HEK293 (cell line): ENCODE results near the gene GDPD3.

Experiments used
- AEBP2 ChIP-seq: fragments of 450-650 bp; formaldehyde crosslinking; IDR thresholded peaks from 2 replicates; pipeline ENCODE4 v1.5.1; 2016; ENCODE audit warnings: missing biosample characterization, missing genetic modification characterization, borderline replicate concordance
- GLI4 ChIP-seq: fragments of 450-650 bp; formaldehyde crosslinking; IDR thresholded peaks from 2 replicates; pipeline ENCODE4 v1.5.1; 2016; ENCODE audit warnings: missing biosample characterization, missing genetic modification characterization
- PRDM10 ChIP-seq: fragments of 450-650 bp; formaldehyde crosslinking; IDR thresholded peaks from 2 replicates; pipeline ENCODE4 v1.5.1; 2016; ENCODE audit warnings: missing biosample characterization, missing genetic modification characterization
- PRDM4 ChIP-seq: fragments of 450-650 bp; formaldehyde crosslinking; IDR thresholded peaks from 2 replicates; pipeline ENCODE4 v1.5.1; 2017; ENCODE audit warnings: missing biosample characterization, missing genetic modification characterization
- PRDM6 ChIP-seq: fragments of 450-650 bp; formaldehyde crosslinking; IDR thresholded peaks from 2 replicates; pipeline ENCODE4 v1.5.1; 2017; ENCODE audit warnings: missing biosample characterization, missing genetic modification characterization
- REST ChIP-seq: fragments of 450-650 bp; formaldehyde crosslinking; IDR thresholded peaks from 2 replicates; pipeline ENCODE4 v1.5.1; 2016; ENCODE audit warnings: missing biosample characterization, missing genetic modification characterization
- YY2 ChIP-seq: fragments of 450-650 bp; formaldehyde crosslinking; IDR thresholded peaks from 2 replicates; pipeline ENCODE4 v1.5.1; 2016; ENCODE audit warnings: missing biosample characterization, missing genetic modification characterization
- ZBTB7A ChIP-seq: fragments of 450-650 bp; formaldehyde crosslinking; IDR thresholded peaks from 2 replicates; pipeline ENCODE4 v1.5.1; 2016; ENCODE audit warnings: low read depth, missing biosample characterization, missing genetic modification characterization
- ZNF10 ChIP-seq: fragments of 450-650 bp; formaldehyde crosslinking; IDR thresholded peaks from 2 replicates; pipeline ENCODE4 v1.5.1; 2017; ENCODE audit warnings: missing biosample characterization, missing genetic modification characterization
- ZNF114 ChIP-seq: fragments of 450-650 bp; formaldehyde crosslinking; IDR thresholded peaks from 2 replicates; pipeline ENCODE4 v1.5.0; 2017; ENCODE audit warnings: missing biosample characterization, missing genetic modification characterization
- ZNF274 ChIP-seq, 2 experiments: fragments of 200-500 bp in 1 of 2; fragments of 450-650 bp in 1 of 2; sonication (Bioruptor generic) in 1 of 2; formaldehyde crosslinking in 1 of 2; IDR thresholded peaks; 2 replicates each; pipeline versions ENCODE4 v1.5.1 to v1.6.1; 2014 to 2016; ENCODE audit warnings: borderline replicate concordance in 1 of 2, inconsistent platforms in 1 of 2, low read length in 1 of 2, missing biosample characterization in 1 of 2, missing genetic modification characterization in 1 of 2
- ZNF280C ChIP-seq: fragments of 450-650 bp; formaldehyde crosslinking; IDR thresholded peaks from 2 replicates; pipeline ENCODE4 v1.5.1; 2016; ENCODE audit warnings: missing biosample characterization, missing genetic modification characterization
- ZNF292 ChIP-seq: fragments of 450-650 bp; formaldehyde crosslinking; IDR thresholded peaks from 2 replicates; pipeline ENCODE4 v1.5.1; 2016; ENCODE audit warnings: low read depth, missing biosample characterization, missing genetic modification characterization, borderline replicate concordance
- ZNF433 ChIP-seq: fragments of 450-650 bp; formaldehyde crosslinking; IDR thresholded peaks from 2 replicates; pipeline ENCODE4 v1.5.1; 2016; ENCODE audit warnings: missing biosample characterization, missing genetic modification characterization, low read depth
- ZNF747 ChIP-seq: fragments of 450-650 bp; formaldehyde crosslinking; IDR thresholded peaks from 2 replicates; pipeline ENCODE4 v1.5.1; 2016; ENCODE audit warnings: missing biosample characterization, missing genetic modification characterization
- ZNF776 ChIP-seq: fragments of 450-650 bp; formaldehyde crosslinking; IDR thresholded peaks from 2 replicates; pipeline ENCODE4 v1.5.0; 2017; ENCODE audit warnings: missing biosample characterization, missing genetic modification characterization, borderline replicate concordance
- ZNF830 ChIP-seq: fragments of 450-650 bp; IDR thresholded peaks from 2 replicates; pipeline ENCODE4 v1.5.0; 2018; ENCODE audit warnings: missing biosample characterization, missing genetic modification characterization, low read depth, mild to moderate bottlenecking, moderate library complexity
- ZNF837 ChIP-seq: fragments of 450-650 bp; formaldehyde crosslinking; IDR thresholded peaks from 2 replicates; pipeline ENCODE4 v1.5.1; 2016; ENCODE audit warnings: missing biosample characterization, missing genetic modification characterization
- ZSCAN4 ChIP-seq: fragments of 450-650 bp; formaldehyde crosslinking; IDR thresholded peaks from 2 replicates; pipeline ENCODE4 v1.5.1; 2017; ENCODE audit warnings: missing biosample characterization, missing genetic modification characterization

Gene GDPD3

GRCh38 chr16:30091474-30092372 is 21.6 kb downstream of the GDPD3 start, which contains the start of gene TBX6 (continued):
- TF ChIP-seq PRDM10 (no peak), ZSCAN4 (tag by site-specific recombination) (no peak), REST (tag by site-specific recombination) (peak; percentile 25; the same call in 1 of the 2 replicates), ZBTB7A (tag by site-specific recombination) (no peak), ZNF837 (tag by site-specific recombination) (no peak), GLI4 (tag by site-specific recombination) (no peak), ZNF433 (tag by site-specific recombination) (no peak), ZNF274 (IDR thresholded peaks at IDR 0.05; ENCODE audit: low read length) (no peak), ZNF274 (tag by site-specific recombination; IDR thresholded peaks at IDR 0.05; ENCODE audit: borderline replicate concordance) (no peak), ZNF114 (tag by site-specific recombination) (no peak), ZNF830 (tag by site-specific recombination) (no peak), ZNF747 (tag by site-specific recombination) (no peak), ZNF776 (tag by site-specific recombination) (no peak), ZNF280C (tag by site-specific recombination) (no peak), ZNF292 (no peak), AEBP2 (tag by site-specific recombination) (no peak), PRDM6 (tag by site-specific recombination) (no peak), PRDM4 (tag by site-specific recombination) (no peak), ZNF10 (tag by site-specific recombination) (no peak), YY2 (tag by site-specific recombination) (peak; percentile 10; the same call in 1 of the 2 replicates)
